DMS153 treated with DMSO at 0.1 percent for 48 hours (cell line): ENCODE results near the gene UGT1A6.

Source experiments
- DNase-seq: peaks from one replicate; lab custom pipeline; 2025; ENCODE audit not compliant: unreplicated experiment; lab: John Stamatoyannopoulos, UW

UGT1A6 gene

DNA sequence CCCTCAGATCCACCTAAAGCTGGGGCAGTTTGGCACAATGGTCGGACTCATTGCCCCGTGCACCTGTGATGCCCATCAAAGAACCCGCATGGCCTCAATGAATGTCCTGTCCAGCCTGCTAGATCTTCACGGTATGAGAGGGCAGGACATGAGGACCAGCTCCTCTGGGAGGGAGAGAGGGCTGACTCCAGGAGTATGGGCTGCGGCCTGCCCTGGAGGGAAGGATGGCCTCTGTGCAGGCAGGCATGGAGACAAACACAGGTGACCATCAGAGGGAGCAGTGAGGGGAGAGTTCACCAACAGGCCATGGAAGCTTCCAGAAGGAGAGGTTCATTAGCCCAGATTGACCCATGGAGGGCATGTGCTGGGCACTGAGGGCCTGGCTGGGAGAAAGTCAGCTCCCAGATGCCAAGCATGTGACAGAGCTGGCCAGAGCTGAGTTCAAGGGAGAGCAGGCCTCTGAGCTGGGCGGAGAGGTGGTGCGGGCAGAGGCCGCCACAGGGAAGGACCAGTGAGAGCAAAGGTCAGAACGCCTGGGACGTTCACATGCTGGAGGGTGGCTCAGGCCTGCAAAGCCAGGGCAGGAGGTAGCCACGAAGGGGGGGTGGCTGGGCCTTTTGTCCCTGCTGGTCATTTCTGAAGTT, 125.4 kb downstream of the UGT1A6 start:
- DNase-seq = no peak

GRCh38 chr2:233818639-233819621, 126.2 kb downstream of the UGT1A6 start:
- DNase-seq = no peak

- DNase-seq = no peak
These were observed 127.4 kb downstream of the UGT1A6 start for GRCh38 chr2:233819884-233820773.

DNA sequence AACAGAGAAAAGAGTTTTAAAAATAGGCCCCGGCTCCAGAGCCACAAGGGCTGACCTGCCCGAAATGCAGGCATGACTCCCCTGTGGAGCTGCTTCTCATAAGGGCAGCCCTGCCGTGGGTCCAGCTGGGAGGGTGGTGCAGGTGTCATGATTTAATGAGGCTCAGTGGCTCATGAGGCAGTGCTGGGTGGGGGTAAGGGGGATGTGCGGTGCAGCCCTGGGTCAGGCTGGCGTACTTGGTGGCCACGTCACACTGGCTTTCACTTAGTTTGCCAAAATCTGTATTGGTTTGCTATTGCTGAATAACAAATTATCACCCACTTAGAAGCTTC, 128.1 kb downstream of the UGT1A6 start:
- DNase-seq = no peak

DNA sequence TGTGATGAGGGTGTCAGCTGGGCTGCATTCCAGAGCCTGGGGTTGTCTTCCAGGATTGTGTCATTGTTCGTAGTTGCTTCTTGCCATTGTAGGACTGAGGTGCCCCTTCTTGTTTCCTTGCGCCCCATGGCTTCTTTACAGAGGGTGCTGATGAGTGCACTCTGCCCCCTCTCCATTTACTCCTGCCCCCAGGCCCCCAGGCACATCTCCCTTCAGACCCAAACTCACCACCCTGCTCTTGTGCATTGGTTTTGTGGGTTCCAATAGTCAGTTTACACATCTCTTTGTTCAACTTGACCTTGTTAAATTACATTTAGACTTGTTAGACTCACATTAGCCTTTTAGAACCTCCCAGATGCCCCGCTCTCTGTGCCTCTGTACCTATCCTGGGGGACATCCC, 128.5 kb downstream of the UGT1A6 start:
- no peak for DNase-seq

DNA sequence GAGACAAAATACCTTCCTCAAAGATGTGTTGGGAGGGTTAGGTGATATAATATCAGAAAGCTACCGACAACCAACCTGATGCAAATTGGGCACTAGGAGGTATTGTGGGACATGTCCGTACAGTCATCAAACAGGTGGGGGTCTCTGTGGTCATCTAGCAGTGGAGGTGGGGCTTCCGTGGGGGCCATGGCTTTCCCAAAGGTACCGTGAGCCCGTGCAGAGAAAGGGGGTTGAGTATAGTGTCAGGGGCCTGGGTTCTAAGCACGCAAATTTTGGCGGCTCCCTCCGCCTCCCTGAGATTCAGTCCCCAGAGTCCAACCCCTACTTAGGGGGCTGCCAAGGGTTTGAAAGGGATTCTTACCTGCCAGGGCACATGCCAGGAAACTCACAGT, 129.0 kb downstream of the UGT1A6 start:
- DNase-seq = no peak

DNA sequence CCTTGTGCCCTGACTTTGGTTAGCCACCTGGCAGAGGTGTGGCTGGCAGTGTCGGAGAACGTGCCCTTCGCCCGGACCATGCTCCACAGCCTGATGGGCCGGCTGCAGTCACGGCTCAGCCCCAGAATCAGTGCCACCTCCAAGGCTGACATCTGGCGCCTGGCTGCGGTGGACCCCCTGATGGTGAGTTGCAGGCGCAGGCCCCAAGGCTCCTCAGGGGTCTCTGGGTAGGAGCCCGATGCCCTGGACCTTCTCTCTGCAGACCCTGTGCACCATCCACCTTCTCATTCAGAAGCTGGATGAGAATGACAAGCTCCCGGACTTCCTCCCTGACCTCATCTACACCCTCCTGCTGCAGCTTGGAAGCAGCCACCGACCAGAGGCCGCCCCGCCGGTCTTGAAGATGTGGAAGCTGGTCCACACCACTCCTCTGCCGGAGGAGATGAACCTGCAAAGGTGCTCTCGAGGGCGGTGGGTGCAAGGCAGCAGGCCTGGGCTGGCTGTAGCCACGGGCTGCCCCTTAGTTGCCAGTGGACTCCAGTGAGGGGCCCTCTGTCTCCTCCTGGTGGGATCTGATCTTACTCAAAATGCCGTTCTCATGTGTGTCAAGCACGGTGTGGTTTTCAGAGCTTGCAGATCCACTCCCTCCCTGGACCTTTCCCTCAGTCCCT, 129.5 kb downstream of the UGT1A6 start:
- DNase-seq = no peak
